Ishikawa (cell line): Measurements from ENCODE around the gene FYB2.

Source experiments
- CREB1 ChIP-seq: IDR thresholded peaks from 2 replicates; pipeline ENCODE4 v1.6.1; 2012; ENCODE audit warnings: low read depth
- NFIC ChIP-seq: IDR thresholded peaks from 2 replicates; pipeline ENCODE4 v1.6.1; 2012
- USF1 ChIP-seq: IDR thresholded peaks from 2 replicates; pipeline ENCODE4 v1.6.1; 2012
- YY1 ChIP-seq: IDR thresholded peaks from 2 replicates; pipeline ENCODE4 v1.6.1; 2012; ENCODE audit warnings: low read depth

GRCh38 chr1:56855190-56855589 is 36.0 kb upstream of the FYB2 start:
- TF ChIP-seq YY1 (no peak), NFIC (no peak), CREB1 (no peak), USF1 (no peak)
